Keratinocyte (primary cell): ENCODE data around the gene RBM6. TPM values are rescaled to one million over a fixed set of nuclear protein-coding genes. Genes with fewer than 3 reads are reported as not detected.

Experiments
- DNase-seq: peaks from one replicate; pipeline ENCODE4 v3.0.0-alpha.2; 2011; ENCODE audit warnings: low read depth, missing footprints, low spot score
- FAIRE-seq: peaks from 2 replicates; lab custom pipeline; 2011; peaks lifted over from hg19 to GRCh38; lab: Jason Lieb, UNC
- H2AFZ ChIP-seq: 2 replicates; pipeline ENCODE4 v1.6.0; 2012; ENCODE audit warnings: low read length, control low read depth, inconsistent platforms; ENCODE audit not compliant: control insufficient read depth
- H3K27ac ChIP-seq: 2 replicates; pipeline ENCODE4 v1.5.1; 2011; ENCODE audit warnings: low read length; ENCODE audit not compliant: control insufficient read depth, insufficient read depth
- H3K27me3 ChIP-seq: 3 replicates; pipeline ENCODE4 v1.6.0; 2011; ENCODE audit warnings: low read length; ENCODE audit not compliant: control insufficient read depth, insufficient read depth; ENCODE audit errors: extremely low read depth
- H3K36me3 ChIP-seq, 2 experiments: 2 replicates in 1 of 2; 3 replicates in 1 of 2; pipeline ENCODE4 v1.5.1; 2011; ENCODE audit warnings: low read length in 2 of 2, mild to moderate bottlenecking in 1 of 2; ENCODE audit not compliant: control insufficient read depth in 2 of 2, insufficient read depth in 2 of 2; ENCODE audit errors: extremely low read depth in 1 of 2
- H3K4me1 ChIP-seq: 3 replicates; pipeline ENCODE4 v1.5.1; 2011; ENCODE audit warnings: low read length; ENCODE audit not compliant: control insufficient read depth, insufficient read depth; ENCODE audit errors: extremely low read depth
- H3K4me2 ChIP-seq: 3 replicates; pipeline ENCODE4 v1.6.0; 2011; ENCODE audit warnings: low read depth, low read length; ENCODE audit not compliant: control insufficient read depth, insufficient read depth; ENCODE audit errors: extremely low read depth
- H3K4me3 ChIP-seq, 3 experiments: fragments of 200-600 bp in 1 of 3; sonication (generic) in 1 of 3; 2 replicates in 2 of 3; 3 replicates in 1 of 3; pipeline ENCODE4 v1.5.1; 2011 to 2016; ENCODE audit warnings: low read length in 3 of 3, mild to moderate bottlenecking in 3 of 3, control low read depth in 2 of 3, inconsistent platforms in 1 of 3, low read depth in 1 of 3, mixed read lengths in 1 of 3, mixed run types in 1 of 3, moderate library complexity in 1 of 3; ENCODE audit not compliant: control insufficient read depth in 2 of 3, insufficient read depth in 2 of 3; ENCODE audit errors: extremely low read depth in 1 of 3
- H3K79me2 ChIP-seq: 2 replicates; pipeline ENCODE4 v1.6.0; 2012; ENCODE audit warnings: low read length; ENCODE audit not compliant: control insufficient read depth, insufficient read depth
- H3K9ac ChIP-seq: 3 replicates; pipeline ENCODE4 v1.6.0; 2011; ENCODE audit warnings: low read length; ENCODE audit not compliant: control insufficient read depth, insufficient read depth; ENCODE audit errors: extremely low read depth
- H3K9me1 ChIP-seq: 3 replicates; pipeline ENCODE4 v1.6.0; 2011; ENCODE audit warnings: low read length; ENCODE audit not compliant: control insufficient read depth, insufficient read depth; ENCODE audit errors: extremely low read depth
- H3K9me3 ChIP-seq: 2 replicates; pipeline ENCODE4 v1.5.1; 2012; ENCODE audit warnings: low read depth, low read length; ENCODE audit not compliant: control insufficient read depth
- H4K20me1 ChIP-seq: 3 replicates; pipeline ENCODE4 v1.6.0; 2011; ENCODE audit warnings: low read length; ENCODE audit not compliant: control insufficient read depth, insufficient read depth; ENCODE audit errors: extremely low read depth
- CTCF ChIP-seq, 3 experiments: IDR thresholded peaks in 1 of 3; conservative IDR thresholded peaks in 1 of 3; optimal IDR thresholded peaks in 1 of 3; 2 replicates in 2 of 3; 3 replicates in 1 of 3; pipeline versions ENCODE3 to v1.5.1; 2011; ENCODE audit warnings: low read length in 3 of 3, mild to moderate bottlenecking in 3 of 3, moderate library complexity in 2 of 3, control low read depth in 1 of 3, inconsistent platforms in 1 of 3; ENCODE audit not compliant: insufficient read depth in 2 of 3; ENCODE audit errors: extremely low read depth in 1 of 3
- EZH2 ChIP-seq: IDR thresholded peaks from one replicate; pipeline ENCODE4 v1.6.1; 2012; ENCODE audit warnings: inconsistent platforms, mild to moderate bottlenecking, low read length, moderate library complexity
- dilution Hi-C: fragments of 300-500 bp; cut with MboI; formaldehyde crosslinking; loops from one replicate; pipeline ENCODE4 v1.7.0; 2020; ENCODE audit warnings: low sequenced_read_pairs; ENCODE audit not compliant: extremely low pct_ligation_motif_present
- polyA plus RNA-seq, 5 experiments: library from polyadenylated mRNA; depleted of rRNA in 3 of 5; stranded (reverse) in 3 of 5; stranded (forward) in 1 of 5; unstranded in 1 of 5; fragments of >200 nt; gene quantifications; 1 replicate in 1 of 5; 2 replicates in 3 of 5; 3 replicates in 1 of 5; pipeline versions ENCODE4 v1.2.1 to v1.2.3, GENCODE V29; 2011 to 2012; ENCODE audit warnings: missing spikeins in 2 of 5, low read depth in 1 of 5, low replicate concordance in 1 of 5

The RBM6 gene
- polyA plus RNA-seq, 1 donor (not counting 4 experiments of a cell fraction or from before 2014, with no cell fraction given): 43.2 TPM

GRCh38 chr3:49910409-49911123, 29.4 kb upstream of the RBM6 start:
- H4K20me1 ChIP-seq: no peaks in the 10 kb centered on the region
- FAIRE-seq: no peak
- dilution Hi-C loops: no loop called here

GRCh38 chr3:49911124-49911420, 28.9 kb upstream of the RBM6 start:
- no peaks in the 10 kb centered on the region for H3K27me3 ChIP-seq
- no peak overlapping the region for H3K27ac ChIP-seq
- no peaks in the 10 kb centered on the region for H3K79me2 ChIP-seq
- TF ChIP-seq CTCF (optimal IDR thresholded peaks at IDR 0.05 in 1 of 3, IDR thresholded peaks at IDR 0.05 in 1 of 3, conservative IDR thresholded peaks at IDR 0.05 in 1 of 3; ENCODE audit: extremely low read depth in 1 of 3, insufficient read depth in 2 of 3, low read length in 3 of 3): no peak
- no peak for TF ChIP-seq EZH2
- peaks cover 10 to 20% of the 10 kb centered on the region in 2 experiments for H3K36me3 ChIP-seq
- H3K4me3 ChIP-seq: no peak overlapping the region
- H3K4me1 ChIP-seq: peaks cover 7% of the 10 kb centered on the region
- FAIRE-seq (no peak), DNase-seq (no peak)
- no peak overlapping the region for H3K4me2 ChIP-seq
- no peak overlapping the region for H2AFZ ChIP-seq
- no peaks in the 10 kb centered on the region for H3K9me1 ChIP-seq
- H4K20me1 ChIP-seq: no peaks in the 10 kb centered on the region
- dilution Hi-C loops: no loop called here
- no peaks in the 10 kb centered on the region for H3K9me3 ChIP-seq
- no peak overlapping the region for H3K9ac ChIP-seq

More at GRCh38 chr3:49910409-49911123, 29.4 kb upstream of the RBM6 start:
- Histone ChIP-seq H3K27ac (no peak overlapping the region), H3K9ac (no peak overlapping the region), H3K27me3 (no peaks in the 10 kb centered on the region), H3K9me3 (no peaks in the 10 kb centered on the region), H3K9me1 (no peaks in the 10 kb centered on the region), H2AFZ (no peak overlapping the region), H3K4me1 (peaks cover 12% of the 10 kb centered on the region), H3K4me3 (no peak overlapping the region), H3K79me2 (no peaks in the 10 kb centered on the region), H3K4me2 (no peak overlapping the region), H3K36me3 (peaks cover 10 to 20% of the 10 kb centered on the region in 2 experiments)
- no peak for DNase-seq
- TF ChIP-seq EZH2: no peak
- TF ChIP-seq CTCF (optimal IDR thresholded peaks at IDR 0.05 in 1 of 3, IDR thresholded peaks at IDR 0.05 in 1 of 3, conservative IDR thresholded peaks at IDR 0.05 in 1 of 3; ENCODE audit: extremely low read depth in 1 of 3, insufficient read depth in 2 of 3, low read length in 3 of 3): no peak
